Thyroid gland (tissue), 4 donors: ENCODE results near the gene RPGRIP1.

ENCODE experiments used
- CTCF ChIP-seq, 6 experiments: fragments of 200-600 bp in 3 of 6; fragments of 450-650 bp in 3 of 6; sonication (generic) in 3 of 6; IDR thresholded peaks; one replicate each; pipeline ENCODE4 v1.5.1; 2016 to 2019; ENCODE audit warnings: antibody characterized with exemption in 6 of 6, mild to moderate bottlenecking in 2 of 6, inconsistent platforms in 1 of 6, moderate library complexity in 1 of 6
- POLR2A ChIP-seq, 2 donors: fragments of 450-650 bp; IDR thresholded peaks; one replicate each; pipeline ENCODE4 v1.6.1; 2017; ENCODE audit warnings: antibody characterized with exemption in 2 of 2, mild to moderate bottlenecking in 2 of 2, moderate library complexity in 1 of 2

- TF ChIP-seq CTCF (IDR thresholded peaks at IDR 0.05) (no peak), POLR2A (IDR thresholded peaks at IDR 0.05) (no peak)
Measured at GRCh38 chr14:21251215-21251614, 28.7 kb upstream of the RPGRIP1 start.
